Memory B cell (primary cell): ENCODE results near the gene LMAN1L.
"Not testable (repeated sequence)": the region's sequence is repeated elsewhere in the genome, so short reads cannot be mapped to it uniquely, and the experiment has no call there.

Source experiments
- ATAC-seq: fragments of 150-1000 bp; cut with Tn5 transposase; 2 replicates; pipeline ENCODE4 v1.10.0; 2021; ENCODE audit warnings: low read depth, mild to moderate bottlenecking, moderate library complexity
- DNase-seq, 2 donors: peaks; one replicate each; pipeline ENCODE4 v3.0.0; 2022; ENCODE audit warnings: low spot score in 2 of 2
- H3K27ac Mint-ChIP-seq: one replicate; pipeline ENCODE4 v1.8.0; 2022; ENCODE audit warnings: mild to moderate bottlenecking, moderate library complexity, mixed read lengths
- H3K27me3 Mint-ChIP-seq: one replicate; pipeline ENCODE4 v1.8.0; 2022; ENCODE audit warnings: mixed read lengths
- H3K36me3 Mint-ChIP-seq: one replicate; pipeline ENCODE4 v1.8.0; 2022; ENCODE audit warnings: mild to moderate bottlenecking, mixed read lengths
- H3K4me1 Mint-ChIP-seq: one replicate; pipeline ENCODE4 v1.8.0; 2022; ENCODE audit warnings: mixed read lengths
- H3K4me3 Mint-ChIP-seq: one replicate; pipeline ENCODE4 v1.8.0; 2022; ENCODE audit warnings: mild to moderate bottlenecking, moderate library complexity, mixed read lengths
- H3K9me3 Mint-ChIP-seq: one replicate; pipeline ENCODE4 v1.8.0; 2022; ENCODE audit warnings: mixed read lengths

LMAN1L gene

DNA sequence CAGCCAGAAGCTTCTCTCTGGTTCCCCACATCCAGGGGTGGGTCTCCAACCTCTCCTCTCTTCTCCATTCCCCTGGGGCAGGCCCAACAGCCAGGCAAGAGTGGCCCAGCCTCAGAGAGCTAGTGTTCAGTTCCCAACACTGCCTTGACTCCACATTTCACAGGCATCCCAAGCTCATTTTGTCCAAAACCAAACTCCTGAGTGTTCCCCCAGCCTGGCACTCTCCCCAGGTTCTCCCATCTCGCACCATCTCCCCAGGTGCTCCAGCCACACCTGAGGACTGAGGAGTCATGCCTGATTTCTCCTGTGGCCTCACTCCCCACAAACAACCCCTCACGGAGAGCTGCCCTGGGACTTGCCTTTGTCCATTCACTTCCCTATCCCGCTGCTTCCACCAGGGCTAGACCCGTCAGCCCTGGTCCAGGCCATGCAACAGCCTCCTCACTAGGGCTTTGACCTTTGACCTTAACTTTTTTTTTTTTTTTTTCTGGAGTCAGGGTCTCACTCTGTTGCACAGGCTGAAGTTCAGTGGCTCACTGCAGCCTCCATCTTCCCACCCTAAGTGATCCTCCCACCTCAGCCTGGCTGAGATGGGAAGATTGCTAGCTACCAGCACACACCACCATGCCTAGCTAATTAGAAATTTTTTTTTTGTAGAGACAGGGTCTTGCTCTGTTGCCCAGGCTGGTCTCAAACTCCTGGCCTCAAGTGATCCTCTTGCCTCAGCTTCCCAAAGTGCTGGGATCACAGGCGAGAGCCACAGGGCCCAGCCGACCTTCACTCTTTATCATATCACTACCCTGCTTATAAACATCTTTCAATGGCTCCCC lies 34.7 kb upstream of the LMAN1L start:
- H3K4me3 Mint-ChIP-seq = peak overlapping the region; percentile 77
- DNase-seq = no peak
- peak overlapping the region; percentile 99 for H3K27ac Mint-ChIP-seq
- H3K9me3 Mint-ChIP-seq = no peaks in the 10 kb centered on the region
- no peaks in the 10 kb centered on the region for H3K27me3 Mint-ChIP-seq
- peak; percentile 7 for ATAC-seq
- H3K36me3 Mint-ChIP-seq = peaks cover 3% of the 10 kb centered on the region
- peaks cover 53% of the 10 kb centered on the region for H3K4me1 Mint-ChIP-seq

DNA sequence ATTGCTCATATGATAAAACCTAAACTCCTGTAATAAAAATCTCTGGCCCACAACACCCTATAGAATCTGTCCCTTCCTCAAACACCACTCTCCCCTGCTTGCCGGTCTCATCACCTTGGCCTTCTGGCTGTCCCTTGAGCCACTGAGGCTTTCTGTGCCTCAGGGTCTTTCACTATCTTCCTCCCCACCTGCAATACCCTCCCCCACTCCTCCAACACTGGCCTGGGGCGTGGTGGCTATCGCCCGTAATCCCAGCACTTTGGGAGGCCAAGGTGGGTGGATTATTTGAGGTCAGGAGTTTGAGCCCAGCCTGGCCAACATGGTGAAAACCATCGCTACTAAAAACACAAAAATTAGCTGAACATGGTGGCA lies 34.0 kb upstream of the LMAN1L start:
- H3K4me3 Mint-ChIP-seq = peak overlapping the region; percentile 77
- no peak for DNase-seq
- H3K27ac Mint-ChIP-seq = peak overlapping the region; percentile 99
- H3K36me3 Mint-ChIP-seq = peaks cover 3% of the 10 kb centered on the region
- no peaks in the 10 kb centered on the region for H3K9me3 Mint-ChIP-seq
- no peaks in the 10 kb centered on the region for H3K27me3 Mint-ChIP-seq
- no peak for ATAC-seq
- H3K4me1 Mint-ChIP-seq = peaks cover 52% of the 10 kb centered on the region

GRCh38 chr15:74779162-74779648 lies 33.4 kb upstream of the LMAN1L start:
- ATAC-seq (no peak), DNase-seq (no peak)
- Mint-ChIP-seq H3K9me3 (no peaks in the 10 kb centered on the region), H3K27me3 (no peaks in the 10 kb centered on the region), H3K36me3 (peaks cover 3% of the 10 kb centered on the region), H3K27ac (peak overlapping the region; percentile 99), H3K4me1 (peaks cover 55% of the 10 kb centered on the region), H3K4me3 (no peak overlapping the region)

- peaks cover 7% of the 10 kb centered on the region for H3K36me3 Mint-ChIP-seq
- H3K9me3 Mint-ChIP-seq = no peaks in the 10 kb centered on the region
These were observed 31.9 kb upstream of the LMAN1L start for GRCh38 chr15:74780523-74781430.

GRCh38 chr15:74781431-74782258 lies 31.0 kb upstream of the LMAN1L start, which contains the start of gene CSK:
Gene CSK, plus strand, starts transcription at chr15:74782080. Its CDS starts 16,218 bp downstream, at chr15:74798298.
- H3K36me3 Mint-ChIP-seq = peaks cover 7% of the 10 kb centered on the region

More at GRCh38 chr15:74780523-74781430, 31.9 kb upstream of the LMAN1L start:
- DNase-seq (no peak), ATAC-seq (no peak)
- Mint-ChIP-seq H3K4me3 (peak overlapping the region; percentile 86), H3K27me3 (no peaks in the 10 kb centered on the region), H3K27ac (peak overlapping the region; percentile 99), H3K4me1 (peaks cover 62% of the 10 kb centered on the region)

GRCh38 chr15:74782259-74783071 lies 30.2 kb upstream of the LMAN1L start:
- Mint-ChIP-seq H3K27me3 (no peaks in the 10 kb centered on the region), H3K36me3 (peaks cover 7% of the 10 kb centered on the region), H3K4me3 (peak overlapping the region; percentile 99), H3K27ac (peak overlapping the region; percentile 96), H3K4me1 (peaks cover 61% of the 10 kb centered on the region), H3K9me3 (no peaks in the 10 kb centered on the region)
- peak in 1 of 2 donors; percentile 64 for DNase-seq
- ATAC-seq = peak; percentile 42

More at GRCh38 chr15:74781431-74782258, 31.0 kb upstream of the LMAN1L start, which contains the start of gene CSK:
- Mint-ChIP-seq H3K9me3 (no peaks in the 10 kb centered on the region), H3K4me1 (peaks cover 65% of the 10 kb centered on the region), H3K27me3 (no peaks in the 10 kb centered on the region), H3K4me3 (peak within 1 kb of the TSS; percentile 99), H3K27ac (peak within 1 kb of the TSS; percentile 99)
- ATAC-seq (peak; percentile 64), DNase-seq (peak; percentile 84 to 85)

- H3K9me3 Mint-ChIP-seq = no peaks in the 10 kb centered on the region
- ATAC-seq = no peak
- peaks cover 7% of the 10 kb centered on the region for H3K36me3 Mint-ChIP-seq
- peak overlapping the region; percentile 99 for H3K4me3 Mint-ChIP-seq
- H3K4me1 Mint-ChIP-seq = peaks cover 61% of the 10 kb centered on the region
- H3K27me3 Mint-ChIP-seq = no peaks in the 10 kb centered on the region
- peak overlapping the region; percentile 96 for H3K27ac Mint-ChIP-seq
- DNase-seq = no peak
These were observed 29.4 kb upstream of the LMAN1L start for GRCh38 chr15:74783072-74783807.

DNA sequence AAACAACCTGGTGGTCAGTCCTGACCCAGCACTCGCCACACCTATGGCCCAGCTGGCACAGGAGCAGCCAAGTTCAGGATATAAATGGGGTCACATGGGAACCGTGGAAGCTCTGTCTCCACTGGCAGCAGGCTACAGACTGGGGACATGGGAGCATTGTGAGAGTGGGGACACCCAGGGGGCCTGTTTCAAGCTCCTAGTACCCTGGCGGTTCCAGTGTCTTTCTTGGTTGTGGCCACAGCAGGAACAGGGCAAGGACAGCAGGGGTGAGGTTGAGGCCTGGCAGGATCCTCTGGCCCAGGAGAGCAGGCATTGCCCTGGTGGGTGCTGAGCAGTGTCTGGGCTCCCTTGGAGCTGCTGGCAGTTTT lies 28.8 kb upstream of the LMAN1L start:
- Mint-ChIP-seq H3K9me3 (no peaks in the 10 kb centered on the region), H3K27me3 (no peaks in the 10 kb centered on the region), H3K27ac (peak overlapping the region; percentile 96), H3K36me3 (peaks cover 7% of the 10 kb centered on the region), H3K4me3 (peak overlapping the region; percentile 99), H3K4me1 (peaks cover 61% of the 10 kb centered on the region)
- no peak for DNase-seq
- ATAC-seq = no peak

GRCh38 chr15:74784426-74785193 lies 28.0 kb upstream of the LMAN1L start:
- H3K4me1 Mint-ChIP-seq = peaks cover 56% of the 10 kb centered on the region

GRCh38 chr15:74785194-74786032 lies 27.2 kb upstream of the LMAN1L start:
- H3K36me3 Mint-ChIP-seq = peaks cover 9% of the 10 kb centered on the region
- ATAC-seq (no peak), DNase-seq (no peak)
- H3K9me3 Mint-ChIP-seq = no peaks in the 10 kb centered on the region
- H3K27me3 Mint-ChIP-seq = no peaks in the 10 kb centered on the region
- H3K4me3 Mint-ChIP-seq = peak overlapping the region; percentile 99
- peak overlapping the region; percentile 95 for H3K27ac Mint-ChIP-seq
- peaks cover 61% of the 10 kb centered on the region for H3K4me1 Mint-ChIP-seq

More at GRCh38 chr15:74784426-74785193, 28.0 kb upstream of the LMAN1L start:
- Mint-ChIP-seq H3K9me3 (no peaks in the 10 kb centered on the region), H3K4me3 (peak overlapping the region; percentile 99), H3K27me3 (no peaks in the 10 kb centered on the region), H3K27ac (peak overlapping the region; percentile 95), H3K36me3 (peaks cover 9% of the 10 kb centered on the region)
- no peak for ATAC-seq
- no peak for DNase-seq

DNA sequence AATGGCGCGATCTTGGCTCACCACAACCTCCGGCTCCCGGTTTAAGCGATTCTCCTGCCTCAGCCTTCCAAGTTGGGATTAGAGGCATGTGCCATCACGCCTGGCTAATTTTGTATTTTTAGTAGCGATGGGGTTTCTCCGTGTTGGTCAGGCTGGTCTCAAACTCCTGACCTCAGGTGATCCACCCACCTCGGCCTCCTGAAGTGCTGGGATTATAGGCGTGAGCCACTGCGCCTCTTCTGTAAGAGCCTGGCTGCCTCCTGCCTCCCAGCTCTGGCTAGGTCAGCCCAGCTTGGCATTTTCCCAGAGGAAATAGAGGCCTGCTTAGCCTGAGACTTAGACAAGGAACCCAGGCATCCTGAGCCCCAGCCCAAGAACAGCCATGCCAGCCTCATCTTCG lies 26.6 kb upstream of the LMAN1L start:
- ATAC-seq, H3K36me3 Mint-ChIP-seq, DNase-seq, H3K9me3 Mint-ChIP-seq, H3K27me3 Mint-ChIP-seq: not testable (repeated sequence)
- Mint-ChIP-seq H3K4me1 (peaks cover 58% of the 10 kb centered on the region), H3K4me3 (peak overlapping the region; percentile 99), H3K27ac (peak overlapping the region; percentile 95)
